Uterus (tissue), 4 donors: Measurements from ENCODE around the gene OR2AE1. TPM values are rescaled to one million over a fixed set of nuclear protein-coding genes. Genes with fewer than 3 reads are reported as not detected.
"Not testable (repeated sequence)": the region's sequence is repeated elsewhere in the genome, so short reads cannot be mapped to it uniquely, and the experiment has no call there.

Experiments
- DNase-seq, 2 donors: peaks; one replicate each; pipeline ENCODE4 v3.0.0-alpha.2; 2019 to 2020
- H3K27ac ChIP-seq, 2 donors: fragments of 200-600 bp; sonication (generic); 1 replicate in 1 of 2; 2 replicates in 1 of 2; pipeline ENCODE4 v1.5.1; 2016 to 2018
- H3K27me3 ChIP-seq, 2 donors: fragments of 200-600 bp; sonication (generic); one replicate each; pipeline ENCODE4 v1.5.1; 2018 to 2019; ENCODE audit warnings: control low read depth in 1 of 2
- H3K36me3 ChIP-seq, 2 donors: fragments of 200-600 bp; sonication (generic); one replicate each; pipeline ENCODE4 v1.5.1; 2019; ENCODE audit warnings: control low read depth in 1 of 2
- H3K4me1 ChIP-seq, 2 donors: fragments of 200-600 bp; sonication (generic); one replicate each; pipeline ENCODE4 v1.5.1; 2018 to 2019; ENCODE audit warnings: control low read depth in 1 of 2
- H3K4me3 ChIP-seq, 2 donors: fragments of 200-600 bp; sonication (generic); 1 replicate in 1 of 2; 2 replicates in 1 of 2; pipeline ENCODE4 v1.5.1; 2018 to 2019; ENCODE audit warnings: mild to moderate bottlenecking in 1 of 2
- H3K9me3 ChIP-seq, 2 donors: fragments of 200-600 bp; sonication (generic); one replicate each; pipeline ENCODE4 v1.5.1; 2019; ENCODE audit warnings: control low read depth in 1 of 2
- CTCF ChIP-seq, 4 experiments: fragments of 200-600 bp in 2 of 4; fragments of 450-650 bp in 2 of 4; sonication (generic) in 2 of 4; IDR thresholded peaks; one replicate each; pipeline ENCODE4 v1.5.1; 2016 to 2019; ENCODE audit warnings: antibody characterized with exemption in 4 of 4, mild to moderate bottlenecking in 2 of 4, moderate library complexity in 1 of 4
- POLR2A ChIP-seq, 2 donors: fragments of 450-650 bp; IDR thresholded peaks; one replicate each; pipeline ENCODE4 v1.6.1; 2016; ENCODE audit warnings: antibody characterized with exemption in 2 of 2, mild to moderate bottlenecking in 1 of 2, moderate library complexity in 1 of 2
- intact Hi-C: fragments of 100-400 bp; cut with DNase I; formaldehyde crosslinking; loops from one replicate; pipeline ENCODE4 v1.15.1; 2023; ENCODE audit warnings: low total_unique reads
- total RNA-seq, 4 donors: library from RNA; depleted of rRNA in 3 of 4; stranded (reverse); fragments of >200 nt in 3 of 4; gene quantifications; one replicate each; pipeline versions ENCODE4 v1.1.0 to v1.2.4, GENCODE V29; 2014 to 2023
- donor health status: DM: yes; HTN: yes; CAD: no.

OR2AE1 gene
- total RNA-seq, 4 donors from 2014 or later, result not detected

DNA sequence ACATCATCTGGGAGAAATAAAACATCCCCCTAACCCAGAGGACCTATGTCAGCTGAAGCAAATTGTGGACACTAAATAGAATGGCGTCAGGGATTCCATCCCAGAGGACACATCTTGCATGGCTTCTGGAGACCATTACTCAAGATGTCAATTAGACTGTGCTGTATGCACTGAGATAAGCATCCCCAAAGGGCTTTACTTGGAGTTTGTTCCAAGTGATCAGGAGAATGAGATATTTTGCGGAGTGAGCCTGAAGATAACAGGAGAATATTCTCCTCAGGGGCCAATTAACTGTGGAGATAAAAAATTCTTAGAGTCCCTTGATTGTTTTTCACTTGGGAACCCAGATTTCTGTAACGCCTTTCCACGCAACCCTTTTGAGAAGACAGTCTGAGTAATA is 4.5 kb upstream of the OR2AE1 start:
- H3K4me3 ChIP-seq, result no peak overlapping the region
- no peaks in the 10 kb centered on the region for H3K36me3 ChIP-seq
- no peak for TF ChIP-seq POLR2A (IDR thresholded peaks at IDR 0.05)
- TF ChIP-seq CTCF (IDR thresholded peaks at IDR 0.05), result no peak
- H3K4me1 ChIP-seq, result no peaks in the 10 kb centered on the region
- H3K27ac ChIP-seq, result no peak overlapping the region
- intact Hi-C loops, result no loop called here
- H3K27me3 ChIP-seq, result no peaks in the 10 kb centered on the region
- H3K9me3 ChIP-seq, result no peaks in the 10 kb centered on the region
- DNase-seq, result no peak

DNA sequence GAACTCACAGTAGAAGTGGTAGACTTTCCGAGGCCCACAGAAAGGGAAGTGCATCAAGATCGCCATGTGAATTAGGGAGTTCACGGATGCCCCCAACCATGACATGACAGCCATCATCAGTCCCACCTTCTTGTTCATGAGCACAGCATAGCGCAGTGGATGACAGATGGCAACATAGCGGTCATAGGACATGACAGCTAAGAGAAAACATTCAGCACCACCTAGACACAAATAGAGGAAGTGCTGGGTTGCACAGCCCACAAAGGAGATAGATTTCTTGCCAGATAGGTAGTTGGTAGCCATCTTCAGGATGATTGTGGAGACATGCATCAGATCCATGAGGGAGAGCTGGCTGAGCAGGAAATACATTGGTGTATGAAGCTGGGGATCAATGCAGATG is 342 bp downstream of the OR2AE1 start:
- no peak for DNase-seq
- no peaks in the 10 kb centered on the region for H3K36me3 ChIP-seq
- H3K9me3 ChIP-seq, result no peaks in the 10 kb centered on the region
- no peaks in the 10 kb centered on the region for H3K4me1 ChIP-seq
- H3K27me3 ChIP-seq, result no peaks in the 10 kb centered on the region
- H3K4me3 ChIP-seq, result no peak overlapping the region
- TF ChIP-seq CTCF (IDR thresholded peaks at IDR 0.05) (no peak), POLR2A (IDR thresholded peaks at IDR 0.05) (no peak)
- H3K27ac ChIP-seq, result no peak overlapping the region
- intact Hi-C loops, result no loop called here

GRCh38 chr7:99868246-99868645 is 8.6 kb downstream of the OR2AE1 start:
- TF ChIP-seq POLR2A (IDR thresholded peaks at IDR 0.05), result no peak
- TF ChIP-seq CTCF (IDR thresholded peaks at IDR 0.05), result no peak
- intact Hi-C loops, result no loop called here
- no peak overlapping the region for H3K27ac ChIP-seq
- no peaks in the 10 kb centered on the region for H3K9me3 ChIP-seq
- H3K36me3 ChIP-seq, result no peaks in the 10 kb centered on the region
- no peaks in the 10 kb centered on the region for H3K27me3 ChIP-seq
- no peak overlapping the region for H3K4me3 ChIP-seq
- no peaks in the 10 kb centered on the region for H3K4me1 ChIP-seq
- no peak for DNase-seq

GRCh38 chr7:99867477-99867876 is 9.4 kb downstream of the OR2AE1 start:
- H3K4me3 ChIP-seq, H3K36me3 ChIP-seq, intact Hi-C loops, H3K27ac ChIP-seq, H3K9me3 ChIP-seq, H3K27me3 ChIP-seq, DNase-seq, H3K4me1 ChIP-seq: not testable (repeated sequence)

- Histone ChIP-seq H3K27ac (no peak overlapping the region), H3K4me1 (no peaks in the 10 kb centered on the region), H3K9me3 (no peaks in the 10 kb centered on the region), H3K27me3 (no peaks in the 10 kb centered on the region), H3K4me3 (no peak overlapping the region), H3K36me3 (no peaks in the 10 kb centered on the region)
- intact Hi-C loops, result no loop called here
- TF ChIP-seq CTCF (IDR thresholded peaks at IDR 0.05) (no peak), POLR2A (IDR thresholded peaks at IDR 0.05) (no peak)
- DNase-seq, result no peak
These were observed 12.9 kb downstream of the OR2AE1 start for GRCh38 chr7:99863847-99864440.
